ENCODE results near the gene FHL3. TPM values are rescaled to one million over a fixed set of nuclear protein-coding genes. Genes with fewer than 3 reads are reported as not detected.
"Not testable (repeated sequence)": the region's sequence is repeated elsewhere in the genome, so short reads cannot be mapped to it uniquely, and the experiment has no call there.

The FHL3 gene
- total RNA-seq, 1 donor from 2014 or later, result 26.3 TPM

DNA sequence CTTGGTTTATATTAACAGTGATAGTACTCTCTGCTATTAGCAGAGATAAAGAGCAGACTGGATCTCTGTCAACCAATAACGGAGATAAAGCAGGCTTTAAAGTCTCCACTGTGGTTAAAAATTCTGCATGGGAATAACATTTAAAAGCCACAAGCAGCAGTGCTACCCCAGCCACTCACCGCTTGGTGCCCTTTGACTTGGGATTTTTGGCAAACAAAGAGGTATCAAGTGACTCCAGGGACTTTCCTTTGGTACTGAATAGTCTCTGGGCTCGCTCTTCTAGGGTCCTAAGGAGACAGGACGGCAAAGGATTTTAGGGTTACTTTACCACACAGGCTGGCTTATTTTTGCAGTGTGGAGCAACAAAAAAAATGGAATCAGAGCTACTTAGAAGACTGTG lies 26.8 kb downstream of the FHL3 start:
- H3K27me3 ChIP-seq, result no peaks in the 10 kb centered on the region
- TF ChIP-seq, protein P1, sequence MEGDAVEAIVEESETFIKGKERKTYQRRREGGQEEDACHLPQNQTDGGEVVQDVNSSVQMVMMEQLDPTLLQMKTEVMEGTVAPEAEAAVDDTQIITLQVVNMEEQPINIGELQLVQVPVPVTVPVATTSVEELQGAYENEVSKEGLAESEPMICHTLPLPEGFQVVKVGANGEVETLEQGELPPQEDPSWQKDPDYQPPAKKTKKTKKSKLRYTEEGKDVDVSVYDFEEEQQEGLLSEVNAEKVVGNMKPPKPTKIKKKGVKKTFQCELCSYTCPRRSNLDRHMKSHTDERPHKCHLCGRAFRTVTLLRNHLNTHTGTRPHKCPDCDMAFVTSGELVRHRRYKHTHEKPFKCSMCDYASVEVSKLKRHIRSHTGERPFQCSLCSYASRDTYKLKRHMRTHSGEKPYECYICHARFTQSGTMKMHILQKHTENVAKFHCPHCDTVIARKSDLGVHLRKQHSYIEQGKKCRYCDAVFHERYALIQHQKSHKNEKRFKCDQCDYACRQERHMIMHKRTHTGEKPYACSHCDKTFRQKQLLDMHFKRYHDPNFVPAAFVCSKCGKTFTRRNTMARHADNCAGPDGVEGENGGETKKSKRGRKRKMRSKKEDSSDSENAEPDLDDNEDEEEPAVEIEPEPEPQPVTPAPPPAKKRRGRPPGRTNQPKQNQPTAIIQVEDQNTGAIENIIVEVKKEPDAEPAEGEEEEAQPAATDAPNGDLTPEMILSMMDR (IDR thresholded peaks at IDR 0.05), result no peak
- no peak for TF ChIP-seq POLR2AphosphoS5 (IDR thresholded peaks at IDR 0.05; ENCODE audit: insufficient read depth in 1 of 2, low read depth in 1 of 2)
- no peak for TF ChIP-seq POLR2A (IDR thresholded peaks at IDR 0.05)
- H3K27ac ChIP-seq, result no peak overlapping the region
- intact Hi-C loops (cut with DNase I), result no loop called here
- no peak for DNase-seq (ENCODE audit: extremely low spot score in 2 of 2)
- H3K36me3 ChIP-seq, result peaks cover 0 to 86% of the 10 kb centered on the region in 2 donors
- H3K4me1 ChIP-seq, result no peaks in the 10 kb centered on the region
- H3K9me3 ChIP-seq, result no peaks in the 10 kb centered on the region
- H3K4me3 ChIP-seq, result no peak overlapping the region

DNA sequence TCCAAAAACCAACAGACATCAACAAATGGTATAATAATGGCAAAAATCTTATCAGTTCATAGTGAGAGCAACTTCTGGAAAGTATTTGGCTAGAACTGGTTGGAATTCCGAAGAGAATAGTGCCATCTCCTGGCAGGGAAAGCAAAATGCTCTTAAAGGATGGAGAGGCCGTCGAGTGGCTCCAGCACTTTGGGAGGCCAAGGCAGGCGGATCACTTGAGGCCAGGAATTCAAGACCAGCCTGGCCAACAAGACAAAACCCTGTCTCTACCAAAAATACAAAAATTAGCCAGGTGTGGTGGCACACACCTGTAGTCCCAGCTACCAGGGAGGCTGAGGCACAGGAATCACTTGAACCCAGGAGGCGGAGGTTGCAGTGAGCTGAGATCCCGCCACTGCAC lies 30.2 kb downstream of the FHL3 start:
- DNase-seq (ENCODE audit: extremely low spot score in 2 of 2); H3K27me3 ChIP-seq; H3K4me3 ChIP-seq; intact Hi-C loops (cut with DNase I); H3K9me3 ChIP-seq; H3K27ac ChIP-seq; H3K4me1 ChIP-seq: not testable (repeated sequence)
- peaks cover 0 to 65% of the 10 kb centered on the region in 2 donors for H3K36me3 ChIP-seq
- TF ChIP-seq, protein P1 (IDR thresholded peaks at IDR 0.05), result peak in 2 of 3 experiments; percentile 20 to 41

DNA sequence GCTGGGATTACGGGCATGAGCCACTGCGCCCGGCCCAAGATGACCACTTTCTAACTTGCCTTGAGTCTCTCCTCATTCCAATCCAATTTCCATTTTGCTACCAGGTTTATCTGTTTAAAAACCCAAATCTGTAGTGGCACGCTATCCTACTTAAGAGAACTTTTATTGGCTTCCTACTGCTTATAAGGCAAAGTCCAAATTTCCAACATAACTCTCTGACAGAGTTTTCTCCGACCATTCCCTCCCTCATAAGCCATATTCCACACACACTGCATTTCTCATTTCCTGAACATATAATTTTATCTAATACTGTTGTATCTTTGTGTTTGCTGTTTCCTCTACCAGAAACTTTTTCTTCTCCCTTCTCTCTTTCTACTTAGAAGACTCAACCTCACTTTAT lies 30.7 kb downstream of the FHL3 start:
- Histone ChIP-seq H3K4me3 (no peak overlapping the region), H3K27me3 (no peaks in the 10 kb centered on the region), H3K27ac (no peak overlapping the region), H3K4me1 (no peaks in the 10 kb centered on the region), H3K9me3 (no peaks in the 10 kb centered on the region), H3K36me3 (peaks cover 0 to 65% of the 10 kb centered on the region in 2 donors)
- TF ChIP-seq, protein P1 (IDR thresholded peaks at IDR 0.05), result no peak
- TF ChIP-seq POLR2AphosphoS5 (IDR thresholded peaks at IDR 0.05; ENCODE audit: insufficient read depth in 1 of 2, low read depth in 1 of 2) (no peak), POLR2A (IDR thresholded peaks at IDR 0.05) (no peak)
- intact Hi-C loops (cut with DNase I), result no loop called here
- DNase-seq (ENCODE audit: extremely low spot score in 2 of 2), result no peak

DNA sequence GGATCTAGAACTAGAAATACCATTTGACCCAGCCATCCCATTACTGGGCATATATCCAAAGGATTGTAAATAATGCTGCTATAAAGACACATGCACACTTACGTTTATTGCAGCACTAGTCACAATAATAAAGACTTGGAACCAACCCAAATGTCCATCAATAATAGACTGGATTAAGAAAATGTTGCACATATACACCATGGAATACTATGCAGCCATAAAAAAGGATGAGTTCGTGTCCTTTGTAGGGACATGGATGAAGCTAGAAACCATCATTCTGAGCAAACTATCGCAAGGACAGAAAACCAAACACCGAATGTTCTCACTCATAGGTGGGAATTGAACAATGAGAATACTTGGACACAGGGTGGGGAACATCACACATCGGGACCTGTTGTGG lies 31.6 kb downstream of the FHL3 start:
- peaks cover 0 to 65% of the 10 kb centered on the region in 2 donors for H3K36me3 ChIP-seq
- H3K9me3 ChIP-seq; intact Hi-C loops (cut with DNase I); DNase-seq (ENCODE audit: extremely low spot score in 2 of 2); H3K4me1 ChIP-seq; H3K27me3 ChIP-seq; H3K27ac ChIP-seq; H3K4me3 ChIP-seq: not testable (repeated sequence)

DNA sequence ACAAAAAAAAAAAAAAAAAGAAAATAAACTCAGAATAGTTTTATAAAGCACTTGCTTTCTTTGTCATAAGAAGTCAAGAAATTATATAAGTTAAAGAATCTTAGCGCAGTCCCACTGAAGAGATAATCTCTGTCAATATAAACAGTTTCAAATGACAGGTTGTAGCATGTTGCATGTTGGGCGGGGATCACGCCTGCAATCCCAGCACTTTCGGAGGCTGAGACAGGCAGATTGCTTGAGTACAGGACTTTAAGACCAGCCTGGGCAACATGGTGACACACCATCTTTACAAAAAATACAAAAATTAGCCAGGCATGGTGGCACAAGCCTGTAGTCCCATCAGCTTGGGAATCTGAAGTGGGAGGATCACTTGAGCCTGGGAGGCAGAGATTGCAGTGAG lies 40.0 kb downstream of the FHL3 start:
- intact Hi-C loops (cut with DNase I), result no loop called here
- H3K9me3 ChIP-seq, result no peaks in the 10 kb centered on the region
- H3K27me3 ChIP-seq, result no peaks in the 10 kb centered on the region
- TF ChIP-seq POLR2AphosphoS5 (IDR thresholded peaks at IDR 0.05; ENCODE audit: insufficient read depth in 1 of 2, low read depth in 1 of 2) (no peak), POLR2A (IDR thresholded peaks at IDR 0.05) (no peak)
- TF ChIP-seq, protein P1 (IDR thresholded peaks at IDR 0.05), result no peak
- H3K4me3 ChIP-seq, result no peak overlapping the region
- H3K4me1 ChIP-seq, result no peaks in the 10 kb centered on the region
- H3K27ac ChIP-seq, result no peak overlapping the region
- peaks cover 0 to 55% of the 10 kb centered on the region in 2 donors for H3K36me3 ChIP-seq
- no peak for DNase-seq (ENCODE audit: extremely low spot score in 2 of 2)

DNA sequence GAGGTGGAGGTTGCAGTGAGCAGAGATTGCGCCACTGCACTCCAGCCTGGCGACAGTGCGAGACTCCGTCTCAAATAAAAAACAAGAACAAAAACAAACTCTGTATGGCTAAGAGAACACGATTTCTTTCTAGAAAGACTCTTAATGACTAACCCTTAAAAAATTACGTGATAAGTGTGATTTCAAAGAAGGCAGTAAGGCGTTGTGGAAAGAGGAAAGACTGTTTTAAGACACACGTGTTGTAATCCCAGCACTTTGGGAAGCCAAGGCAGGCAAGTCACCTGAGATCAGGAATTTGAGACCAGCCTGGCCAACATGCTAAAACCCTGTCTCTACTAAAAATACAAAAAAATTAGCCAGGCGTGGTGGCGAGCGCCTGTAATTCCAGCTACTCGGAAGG lies 41.2 kb downstream of the FHL3 start:
- H3K27me3 ChIP-seq; H3K4me1 ChIP-seq; H3K4me3 ChIP-seq; H3K9me3 ChIP-seq; intact Hi-C loops (cut with DNase I); H3K27ac ChIP-seq; DNase-seq (ENCODE audit: extremely low spot score in 2 of 2): not testable (repeated sequence)
- peaks cover 0 to 56% of the 10 kb centered on the region in 2 donors for H3K36me3 ChIP-seq

Measured in vagina (tissue), 2 donors.